ENCODE data around the gene OTC. TPM values are rescaled to one million over a fixed set of nuclear protein-coding genes. Genes with fewer than 3 reads are reported as not detected.

Gene OTC
- total RNA-seq, 1 donor from 2014 or later, result not detected

- H3K4me3 ChIP-seq, result no peak overlapping the region
- peaks cover 7% of the 10 kb centered on the region for H3K4me1 ChIP-seq
- no peaks in the 10 kb centered on the region for H3K36me3 Mint-ChIP-seq
- H3K79me2 ChIP-seq (ENCODE audit: low read depth), result no peaks in the 10 kb centered on the region
- no peak overlapping the region for H3K27ac ChIP-seq
- H4K20me1 ChIP-seq (ENCODE audit: low read depth), result no peaks in the 10 kb centered on the region
- H3K4me2 ChIP-seq, result no peak overlapping the region
- H2AFZ ChIP-seq (replicated peaks), result no peak overlapping the region
- H3K27me3 ChIP-seq, result no peaks in the 10 kb centered on the region
- H3K36me3 ChIP-seq, result no peaks in the 10 kb centered on the region
- no peaks in the 10 kb centered on the region for H3F3A ChIP-seq (ENCODE audit: low read depth)
- H3K4me3 Mint-ChIP-seq, result no peak overlapping the region
- H3K9me3 ChIP-seq (ENCODE audit: low read depth), result peaks cover 9% of the 10 kb centered on the region
- no peak overlapping the region for H3K27ac Mint-ChIP-seq
- no peaks in the 10 kb centered on the region for H3K27me3 Mint-ChIP-seq (ENCODE audit: insufficient read depth, low read depth)
- TF ChIP-seq EZH2phosphoT487 (IDR thresholded peaks at IDR 0.05) (no peak), CTCF (IDR thresholded peaks at IDR 0.05) (no peak), EZH2 (IDR thresholded peaks at IDR 0.05) (no peak)
- H3K4me1 Mint-ChIP-seq, result peaks cover 3% of the 10 kb centered on the region
- peaks cover 2% of the 10 kb centered on the region for H3K9me3 Mint-ChIP-seq
- no peak for DNase-seq (ENCODE audit: low spot score)
- no peak overlapping the region for H3K9ac ChIP-seq
Measured at GRCh38 chrX:38407126-38407525, 54.7 kb downstream of the OTC start.

GRCh38 chrX:38409289-38409688 is 56.9 kb downstream of the OTC start:
- Histone ChIP-seq H3K4me3 (no peak overlapping the region), H3K4me2 (peak overlapping the region; percentile 11), H3F3A (ENCODE audit: low read depth) (no peaks in the 10 kb centered on the region), H3K27ac (peak overlapping the region; percentile 27), H4K20me1 (ENCODE audit: low read depth) (no peaks in the 10 kb centered on the region), H3K79me2 (ENCODE audit: low read depth) (no peaks in the 10 kb centered on the region), H2AFZ (replicated peaks) (peak overlapping the region; percentile 15), H3K36me3 (no peaks in the 10 kb centered on the region), H3K9me3 (ENCODE audit: low read depth) (peaks cover 9% of the 10 kb centered on the region), H3K27me3 (no peaks in the 10 kb centered on the region), H3K9ac (no peak overlapping the region), H3K4me1 (peaks cover 7% of the 10 kb centered on the region)
- Mint-ChIP-seq H3K4me3 (no peak overlapping the region), H3K27me3 (ENCODE audit: insufficient read depth, low read depth) (no peaks in the 10 kb centered on the region), H3K9me3 (peaks cover 2% of the 10 kb centered on the region), H3K36me3 (no peaks in the 10 kb centered on the region), H3K4me1 (peaks cover 3% of the 10 kb centered on the region), H3K27ac (no peak overlapping the region)
- TF ChIP-seq EZH2phosphoT487 (IDR thresholded peaks at IDR 0.05) (no peak), CTCF (IDR thresholded peaks at IDR 0.05) (no peak), EZH2 (IDR thresholded peaks at IDR 0.05) (no peak)
- no peak for DNase-seq (ENCODE audit: low spot score)

DNA sequence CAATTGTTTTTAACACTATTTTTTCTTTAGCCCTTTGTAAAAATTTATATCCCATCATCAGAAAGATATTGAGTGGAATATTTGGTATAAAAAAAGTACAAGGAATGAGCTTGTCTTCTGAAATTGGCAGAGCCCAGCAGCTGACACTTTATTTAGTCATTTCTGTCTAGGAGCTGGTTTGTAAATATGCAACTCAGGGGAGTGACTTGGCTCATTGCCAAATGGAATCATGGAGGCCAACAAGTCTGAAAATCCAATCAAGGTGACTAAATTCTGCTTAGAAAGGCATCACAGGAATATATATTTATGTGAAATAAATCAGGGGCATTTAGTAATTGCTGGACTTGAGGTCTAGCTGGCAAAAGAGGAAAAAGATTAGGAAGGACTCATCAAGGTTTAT is 74.4 kb downstream of the OTC start:
- H3K27ac ChIP-seq, result no peak overlapping the region
- TF ChIP-seq EZH2 (IDR thresholded peaks at IDR 0.05) (no peak), CTCF (IDR thresholded peaks at IDR 0.05) (no peak), EZH2phosphoT487 (IDR thresholded peaks at IDR 0.05) (no peak)
- no peaks in the 10 kb centered on the region for H3K36me3 Mint-ChIP-seq
- no peak overlapping the region for H3K27ac Mint-ChIP-seq
- H3K4me1 Mint-ChIP-seq, result no peaks in the 10 kb centered on the region
- H4K20me1 ChIP-seq (ENCODE audit: low read depth), result no peaks in the 10 kb centered on the region
- no peaks in the 10 kb centered on the region for H3K27me3 ChIP-seq
- H2AFZ ChIP-seq (replicated peaks), result no peak overlapping the region
- H3K4me3 Mint-ChIP-seq, result no peak overlapping the region
- H3K36me3 ChIP-seq, result no peaks in the 10 kb centered on the region
- H3K9ac ChIP-seq, result no peak overlapping the region
- no peak for DNase-seq (ENCODE audit: low spot score)
- no peaks in the 10 kb centered on the region for H3K9me3 Mint-ChIP-seq
- H3K4me3 ChIP-seq, result no peak overlapping the region
- H3K4me2 ChIP-seq, result no peak overlapping the region
- H3K4me1 ChIP-seq, result no peaks in the 10 kb centered on the region
- H3F3A ChIP-seq (ENCODE audit: low read depth), result no peaks in the 10 kb centered on the region
- H3K9me3 ChIP-seq (ENCODE audit: low read depth), result peaks cover 6% of the 10 kb centered on the region
- no peaks in the 10 kb centered on the region for H3K79me2 ChIP-seq (ENCODE audit: low read depth)
- peaks cover 4% of the 10 kb centered on the region for H3K27me3 Mint-ChIP-seq (ENCODE audit: insufficient read depth, low read depth)
